Measurements from ENCODE around the gene RIN3. TPM values are rescaled to one million over a fixed set of nuclear protein-coding genes. Genes with fewer than 3 reads are reported as not detected.
"Not testable (repeated sequence)": the region's sequence is repeated elsewhere in the genome, so short reads cannot be mapped to it uniquely, and the experiment has no call there.

Gene RIN3
- total and polyA plus RNA-seq, 3 donors from 2014 or later, result 25.9 to 56.2 (median 49.8) TPM

DNA sequence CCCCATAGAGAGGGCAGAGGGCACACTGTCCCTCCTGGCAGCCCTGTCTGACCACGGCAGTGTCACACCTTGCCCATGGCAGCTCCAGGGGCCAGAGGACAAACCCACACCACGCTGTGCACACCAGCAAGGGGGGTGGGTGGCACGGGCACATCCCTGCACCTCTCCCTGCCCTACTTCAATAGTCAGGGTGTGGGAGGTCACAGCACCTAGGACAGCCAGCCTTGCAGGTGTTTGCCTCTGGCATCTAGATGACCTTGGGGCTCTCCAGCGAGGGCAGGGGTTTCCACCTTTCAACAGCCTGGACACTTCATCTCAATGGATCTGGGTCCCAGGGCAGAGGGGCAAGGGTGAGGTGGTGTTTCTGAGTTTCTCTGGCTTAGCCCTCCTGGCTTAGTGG is 165.7 kb downstream of the RIN3 start:
- no peak for TF ChIP-seq POLR2A (IDR thresholded peaks at IDR 0.05)
- TF ChIP-seq, protein P1, sequence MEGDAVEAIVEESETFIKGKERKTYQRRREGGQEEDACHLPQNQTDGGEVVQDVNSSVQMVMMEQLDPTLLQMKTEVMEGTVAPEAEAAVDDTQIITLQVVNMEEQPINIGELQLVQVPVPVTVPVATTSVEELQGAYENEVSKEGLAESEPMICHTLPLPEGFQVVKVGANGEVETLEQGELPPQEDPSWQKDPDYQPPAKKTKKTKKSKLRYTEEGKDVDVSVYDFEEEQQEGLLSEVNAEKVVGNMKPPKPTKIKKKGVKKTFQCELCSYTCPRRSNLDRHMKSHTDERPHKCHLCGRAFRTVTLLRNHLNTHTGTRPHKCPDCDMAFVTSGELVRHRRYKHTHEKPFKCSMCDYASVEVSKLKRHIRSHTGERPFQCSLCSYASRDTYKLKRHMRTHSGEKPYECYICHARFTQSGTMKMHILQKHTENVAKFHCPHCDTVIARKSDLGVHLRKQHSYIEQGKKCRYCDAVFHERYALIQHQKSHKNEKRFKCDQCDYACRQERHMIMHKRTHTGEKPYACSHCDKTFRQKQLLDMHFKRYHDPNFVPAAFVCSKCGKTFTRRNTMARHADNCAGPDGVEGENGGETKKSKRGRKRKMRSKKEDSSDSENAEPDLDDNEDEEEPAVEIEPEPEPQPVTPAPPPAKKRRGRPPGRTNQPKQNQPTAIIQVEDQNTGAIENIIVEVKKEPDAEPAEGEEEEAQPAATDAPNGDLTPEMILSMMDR (IDR thresholded peaks at IDR 0.05), result no peak
- Histone ChIP-seq H3K4me1 (peaks cover 8% of the 10 kb centered on the region), H3K9me3 (no peaks in the 10 kb centered on the region), H3K27ac (no peak overlapping the region), H3K27me3 (no peaks in the 10 kb centered on the region), H3K36me3 (ENCODE audit: low read depth, missing control alignments) (no peaks in the 10 kb centered on the region), H3K4me3 (no peak overlapping the region)
- DNase-seq, result no peak
- intact Hi-C loops (cut with DNase I; ENCODE audit: low total_unique reads), result no loop called here
- WGBS, 2 donors, result 80 to 91% methylated on average over 1 to 4 of the region's 4 CpGs

DNA sequence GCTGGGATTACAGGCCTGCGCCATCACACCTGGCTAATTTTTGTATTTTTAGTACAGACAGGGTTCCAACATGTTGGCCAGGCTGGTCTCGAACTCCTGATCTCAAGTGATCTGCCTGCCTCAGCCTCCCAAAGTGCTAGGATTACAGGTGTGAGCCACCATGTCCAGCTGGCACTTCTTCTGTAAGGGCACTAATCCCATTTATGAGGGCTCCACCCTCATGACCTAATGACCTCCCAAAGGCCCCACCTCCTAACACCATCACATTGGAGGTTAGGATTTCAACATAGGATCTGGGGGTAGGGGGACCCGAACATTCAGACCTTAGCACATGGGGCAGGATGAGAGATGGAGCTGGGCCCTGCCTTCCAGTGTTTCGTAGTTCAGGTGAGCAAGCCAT is 166.7 kb downstream of the RIN3 start:
- not testable (repeated sequence) for H3K27ac ChIP-seq; H3K4me3 ChIP-seq; H3K4me1 ChIP-seq; H3K27me3 ChIP-seq; DNase-seq; H3K36me3 ChIP-seq (ENCODE audit: low read depth, missing control alignments); H3K9me3 ChIP-seq
- intact Hi-C loops (cut with DNase I; ENCODE audit: low total_unique reads), result loop anchor here (10.0 kb wide), 1 partner anchor 104 kb away; no protein-coding TSS in a partner anchor
- WGBS, 2 donors, result 67 to 73% methylated on average over 3 to 4 of the region's 4 CpGs

DNA sequence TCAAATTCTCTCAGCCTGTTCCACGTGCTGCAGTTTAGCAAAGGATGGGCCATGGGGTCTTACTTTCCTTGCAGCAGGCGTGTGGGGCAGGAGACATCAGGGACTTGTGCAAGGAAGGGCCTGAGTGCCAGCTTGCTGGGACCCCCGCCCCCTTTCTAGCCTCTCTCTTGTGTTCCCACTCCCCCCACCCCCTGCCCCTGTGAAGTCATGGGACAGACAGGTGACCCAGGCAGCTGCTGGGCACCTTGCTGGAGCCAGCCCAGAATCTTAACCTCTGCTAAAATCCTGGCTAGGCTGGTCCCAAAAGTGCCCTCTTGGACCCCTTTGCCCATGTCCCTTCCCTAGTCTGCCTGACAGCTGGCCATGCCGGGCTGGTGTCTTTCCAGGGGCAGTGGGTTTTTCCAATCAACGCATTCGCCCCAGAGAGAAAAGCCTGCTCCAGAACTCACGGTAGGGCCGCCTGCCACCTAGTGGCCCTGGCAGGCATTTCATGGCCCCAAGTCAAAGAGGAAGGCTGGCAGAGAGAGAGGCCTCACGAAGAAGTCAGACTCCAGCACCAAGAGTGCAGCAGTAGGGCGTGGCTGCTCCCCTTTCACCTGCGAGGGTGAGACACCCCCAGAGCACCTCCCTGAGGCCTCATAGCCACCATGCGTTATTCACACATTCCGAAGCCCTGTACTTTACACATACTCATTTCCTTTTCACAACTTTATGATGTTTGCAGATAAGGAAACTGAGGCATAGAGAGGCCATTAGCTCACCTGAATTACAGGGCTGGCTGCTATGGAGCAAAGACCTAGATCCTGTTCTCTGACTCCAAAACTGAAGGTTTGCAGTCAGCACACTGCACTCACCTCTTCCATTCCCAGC is 167.4 kb downstream of the RIN3 start:
- H3K4me3 ChIP-seq, result no peak overlapping the region
- intact Hi-C loops (cut with DNase I; ENCODE audit: low total_unique reads), result loop anchor here (10.0 kb wide), 1 partner anchor 104 kb away; no protein-coding TSS in a partner anchor
- H3K36me3 ChIP-seq (ENCODE audit: low read depth, missing control alignments), result no peaks in the 10 kb centered on the region
- no peak overlapping the region for H3K27ac ChIP-seq
- TF ChIP-seq, protein P1 (IDR thresholded peaks at IDR 0.05), result peak; percentile 81 to 93 (median 87)
- no peak for TF ChIP-seq POLR2A (IDR thresholded peaks at IDR 0.05)
- no peaks in the 10 kb centered on the region for H3K27me3 ChIP-seq
- H3K9me3 ChIP-seq, result no peaks in the 10 kb centered on the region
- H3K4me1 ChIP-seq, result peaks cover 8% of the 10 kb centered on the region
- peak; percentile 82 for DNase-seq
- 51 to 61% methylated on average over 6 to 13 of the region's 13 CpGs for WGBS, 2 donors

DNA sequence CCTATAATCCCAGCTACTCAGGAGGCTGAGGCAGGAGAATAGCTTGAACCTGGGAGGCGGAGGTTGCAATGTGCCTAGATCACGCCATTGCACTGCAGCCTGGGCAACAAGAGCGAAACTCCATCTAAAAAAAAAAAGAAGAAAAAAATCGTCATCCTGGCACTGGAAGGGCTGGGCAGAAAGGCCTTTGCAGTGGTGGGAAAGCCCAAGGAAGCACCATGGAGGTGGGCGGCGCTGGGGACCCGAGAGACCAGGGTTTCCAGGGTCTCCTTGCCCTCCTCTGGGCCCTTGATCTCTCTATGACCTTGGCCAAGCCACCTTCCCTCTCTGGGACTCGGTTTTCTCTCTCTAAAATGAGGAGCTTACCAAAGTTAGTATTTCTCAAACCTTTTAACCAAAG is 169.5 kb downstream of the RIN3 start:
- no peak for DNase-seq
- intact Hi-C loops (cut with DNase I; ENCODE audit: low total_unique reads), result loop anchor here (10.0 kb wide), 1 partner anchor 102 kb away; no protein-coding TSS in a partner anchor

More for the DNA sequence above, 169.5 kb downstream of the RIN3 start:
- 80 to 92% methylated on average over 8 of the region's 8 CpGs for WGBS, 2 donors
- Histone ChIP-seq H3K36me3 (ENCODE audit: low read depth, missing control alignments) (no peaks in the 10 kb centered on the region), H3K9me3 (no peaks in the 10 kb centered on the region), H3K27ac (no peak overlapping the region), H3K27me3 (no peaks in the 10 kb centered on the region), H3K4me3 (no peak overlapping the region), H3K4me1 (peaks cover 14% of the 10 kb centered on the region)
- TF ChIP-seq, protein P1 (IDR thresholded peaks at IDR 0.05), result no peak
- no peak for TF ChIP-seq POLR2A (IDR thresholded peaks at IDR 0.05)

Data from testis (tissue), 3 donors.